HepG2 (cell line): ENCODE measurements around the gene APOM. TPM values are rescaled to one million over a fixed set of nuclear protein-coding genes. Genes with fewer than 3 reads are reported as not detected.
A peak's percentile ranks its signal among the peaks of the same experiment; 100 is the strongest.

Experiments
- ATF2 ChIP-seq: sonication (generic); formaldehyde crosslinking; IDR thresholded peaks from 2 replicates; pipeline ENCODE4 v1.4.0; 2020; ENCODE audit warnings: missing genetic modification reagents
- CENPT ChIP-seq: sonication (generic); formaldehyde crosslinking; IDR thresholded peaks from 2 replicates; pipeline ENCODE4 v1.8.0; 2022; ENCODE audit warnings: low read depth, mild to moderate bottlenecking, moderate library complexity, missing genetic modification reagents
- ELF3 ChIP-seq: IDR thresholded peaks from 2 replicates; pipeline ENCODE4 v1.6.1; 2016; ENCODE audit warnings: missing genetic modification reagents, missing compliant biosample characterization
- ETV6 ChIP-seq: sonication (generic); formaldehyde crosslinking; conservative IDR thresholded peaks from 2 replicates; pipeline ENCODE4 v1.4.0; 2020; ENCODE audit warnings: missing genetic modification reagents
- HHEX ChIP-seq: IDR thresholded peaks from 2 replicates; pipeline ENCODE4 v1.6.1; 2016; ENCODE audit warnings: control low read depth
- HNF1A ChIP-seq, 2 experiments: sonication (generic) in 1 of 2; formaldehyde crosslinking in 1 of 2; IDR thresholded peaks; 2 replicates each; pipeline versions ENCODE4 v1.4.0 to v1.6.1; 2016 to 2020; ENCODE audit warnings: borderline replicate concordance in 1 of 2, low read depth in 1 of 2, mild to moderate bottlenecking in 1 of 2, missing genetic modification reagents in 1 of 2
- HNRNPL ChIP-seq: fragments of 200-400 bp; formaldehyde crosslinking; IDR thresholded peaks from 2 replicates; pipeline ENCODE4 v1.6.1; 2017; ENCODE audit warnings: mild to moderate bottlenecking, low read depth, low read length
- MEIS2 ChIP-seq: sonication (generic); formaldehyde crosslinking; IDR thresholded peaks from 2 replicates; pipeline ENCODE4 v1.9.0; 2021; ENCODE audit warnings: mild to moderate bottlenecking, missing genetic modification reagents
- MXD1 ChIP-seq: sonication (generic); formaldehyde crosslinking; IDR thresholded peaks from 2 replicates; pipeline ENCODE4 v1.4.0; 2020; ENCODE audit warnings: mild to moderate bottlenecking, missing genetic modification reagents
- NR3C1 ChIP-seq: sonication (generic); formaldehyde crosslinking; IDR thresholded peaks from 2 replicates; pipeline ENCODE4 v1.4.0; 2020; ENCODE audit warnings: missing genetic modification reagents
- RARA ChIP-seq: IDR thresholded peaks from 2 replicates; pipeline ENCODE4 v1.6.1; 2016; ENCODE audit warnings: missing genetic modification reagents, missing compliant biosample characterization
- RFX3 ChIP-seq: IDR thresholded peaks from 2 replicates; pipeline ENCODE4 v1.6.1; 2016; ENCODE audit warnings: missing biosample characterization, missing genetic modification reagents
- RXRB ChIP-seq: IDR thresholded peaks from 2 replicates; pipeline ENCODE4 v1.6.1; 2016; ENCODE audit warnings: borderline replicate concordance, missing genetic modification reagents, missing compliant biosample characterization
- SRF ChIP-seq: IDR thresholded peaks from 2 replicates; pipeline ENCODE4 v1.6.1; 2011; ENCODE audit warnings: mild to moderate bottlenecking, low read depth, low read length, moderate library complexity
- TBX2 ChIP-seq: sonication (generic); formaldehyde crosslinking; IDR thresholded peaks from 2 replicates; pipeline ENCODE4 v1.5.0; 2020; ENCODE audit warnings: missing genetic modification reagents, mild to moderate bottlenecking, borderline replicate concordance
- U2AF2 ChIP-seq: fragments of 200-400 bp; formaldehyde crosslinking; IDR thresholded peaks from 2 replicates; pipeline ENCODE4 v1.6.1; 2017; ENCODE audit warnings: low read depth, mild to moderate bottlenecking, low read length
- ZNF224 ChIP-seq: sonication (generic); formaldehyde crosslinking; IDR thresholded peaks from 2 replicates; pipeline ENCODE4 v1.5.0; 2020; ENCODE audit warnings: mild to moderate bottlenecking, missing genetic modification reagents
- ZNF432 ChIP-seq: sonication (generic); formaldehyde crosslinking; IDR thresholded peaks from 2 replicates; pipeline ENCODE4 v1.5.0; 2020; ENCODE audit warnings: missing genetic modification reagents, mild to moderate bottlenecking, borderline replicate concordance
- ZNF496 ChIP-seq: sonication (generic); formaldehyde crosslinking; IDR thresholded peaks from 2 replicates; pipeline ENCODE4 v1.8.1; 2023; ENCODE audit warnings: mild to moderate bottlenecking, moderate library complexity, missing genetic modification reagents; ENCODE audit not compliant: insufficient replicate concordance
- ZNF629 ChIP-seq: sonication (generic); formaldehyde crosslinking; conservative IDR thresholded peaks from 2 replicates; pipeline ENCODE4 v1.5.0; 2020; ENCODE audit warnings: missing genetic modification reagents
- ZNF672 ChIP-seq: sonication (generic); formaldehyde crosslinking; IDR thresholded peaks from 2 replicates; pipeline ENCODE4 v1.8.1; 2022; ENCODE audit warnings: missing genetic modification reagents
- ZNF747 ChIP-seq: sonication (generic); formaldehyde crosslinking; IDR thresholded peaks from 2 replicates; pipeline ENCODE4 v1.8.1; 2023; ENCODE audit warnings: missing genetic modification reagents, mild to moderate bottlenecking, borderline replicate concordance
- ZNF749 ChIP-seq: sonication (generic); formaldehyde crosslinking; IDR thresholded peaks from 2 replicates; pipeline ENCODE4 v1.8.0; 2022; ENCODE audit warnings: mild to moderate bottlenecking, missing genetic modification reagents, moderate library complexity, borderline replicate concordance
- ZNF879 ChIP-seq: sonication (generic); formaldehyde crosslinking; IDR thresholded peaks from 2 replicates; pipeline ENCODE4 v1.8.1; 2023; ENCODE audit warnings: missing genetic modification reagents
- polyA plus RNA-seq, 8 experiments: library from polyadenylated mRNA; depleted of rRNA in 3 of 8; stranded (reverse) in 7 of 8; unstranded in 1 of 8; fragments of >200 nt; fragmentation: Illumina TruSeq in 4 of 8; extraction: Trizol in 4 of 8; gene quantifications; 2 replicates each; pipeline versions ENCODE4 v1.2.1 to v1.2.3, GENCODE V29; 2011 to 2016; ENCODE audit warnings: low read depth in 4 of 8, missing spikeins in 1 of 8, mixed read lengths in 1 of 8; ENCODE audit not compliant: insufficient read depth in 1 of 8
- total RNA-seq, 5 experiments: library from RNA; depleted of rRNA; stranded (reverse); fragments of >200 nt; fragmentation: Illumina TruSeq; extraction: Trizol; gene quantifications; 2 replicates each; pipeline ENCODE4 v1.2.3, GENCODE V29; 2016; ENCODE audit warnings: low read depth in 1 of 5

The APOM gene
- total and polyA plus RNA-seq, 2 of the 13 experiments (the other 11 are each of a cell fraction or from before 2014, with no cell fraction given), result 98.2 to 1,140 TPM

- TF ChIP-seq ATF2 (CRISPR knock-in tag), result no peak
- TF ChIP-seq ZNF432, result no peak
- no peak for TF ChIP-seq SRF
- no peak for TF ChIP-seq ETV6 (CRISPR knock-in tag)
- TF ChIP-seq RXRB (CRISPR knock-in tag), result no peak
- TF ChIP-seq ZNF879, result no peak
- no peak for TF ChIP-seq ZNF672
- TF ChIP-seq ZNF629 (CRISPR knock-in tag), result no peak
- no peak for TF ChIP-seq MXD1
- peak; percentile 50 for TF ChIP-seq HNF1A (IDR thresholded peaks at IDR 0.05; ENCODE audit: low read depth)
- no peak; the same call in 1 of the 2 replicates for TF ChIP-seq HNF1A (CRISPR knock-in tag; IDR thresholded peaks at IDR 0.05; ENCODE audit: borderline replicate concordance)
- TF ChIP-seq ZNF747 (CRISPR knock-in tag), result 0 out of 2 replicates have a peak, but pooled peaks have one; percentile 72
- no peak for TF ChIP-seq U2AF2
- no peak for TF ChIP-seq RFX3 (CRISPR knock-in tag)
- TF ChIP-seq ZNF749 (CRISPR knock-in tag), result no peak
- peak; percentile 13; the same call in 1 of the 2 replicates for TF ChIP-seq TBX2 (CRISPR knock-in tag)
- TF ChIP-seq HHEX (CRISPR knock-in tag), result no peak
- no peak for TF ChIP-seq ZNF224 (CRISPR knock-in tag)
- TF ChIP-seq MEIS2, result no peak
- no peak for TF ChIP-seq ZNF496
- no peak for TF ChIP-seq CENPT
- peak; percentile 79 for TF ChIP-seq RARA
- no peak for TF ChIP-seq NR3C1
- TF ChIP-seq ELF3 (CRISPR knock-in tag), result 0 out of 2 replicates have a peak, but pooled peaks have one; percentile 10
- TF ChIP-seq HNRNPL, result no peak
These were observed 2.6 kb upstream of the APOM start (continued) for GRCh38 chr6:31652925-31653724.
